ENCODE measurements around the gene ARL4A.

ARL4A gene

GRCh38 chr7:12640299-12641096 lies 46.9 kb upstream of the ARL4A start:
- H3K9me3 ChIP-seq (ENCODE audit: insufficient read depth, low read length), result no peaks in the 10 kb centered on the region
- no peaks in the 10 kb centered on the region for H3K36me3 ChIP-seq (replicated peaks; ENCODE audit: low read depth, low read length)
- no peaks in the 10 kb centered on the region for H4K20me1 ChIP-seq (ENCODE audit: insufficient read depth, low read length)
- H3K27ac ChIP-seq (ENCODE audit: low read length), result no peak overlapping the region
- no peaks in the 10 kb centered on the region for H3K79me2 ChIP-seq (ENCODE audit: low read length)
- no peak overlapping the region for H3K4me2 ChIP-seq (ENCODE audit: low read length)
- TF ChIP-seq, protein P1, sequence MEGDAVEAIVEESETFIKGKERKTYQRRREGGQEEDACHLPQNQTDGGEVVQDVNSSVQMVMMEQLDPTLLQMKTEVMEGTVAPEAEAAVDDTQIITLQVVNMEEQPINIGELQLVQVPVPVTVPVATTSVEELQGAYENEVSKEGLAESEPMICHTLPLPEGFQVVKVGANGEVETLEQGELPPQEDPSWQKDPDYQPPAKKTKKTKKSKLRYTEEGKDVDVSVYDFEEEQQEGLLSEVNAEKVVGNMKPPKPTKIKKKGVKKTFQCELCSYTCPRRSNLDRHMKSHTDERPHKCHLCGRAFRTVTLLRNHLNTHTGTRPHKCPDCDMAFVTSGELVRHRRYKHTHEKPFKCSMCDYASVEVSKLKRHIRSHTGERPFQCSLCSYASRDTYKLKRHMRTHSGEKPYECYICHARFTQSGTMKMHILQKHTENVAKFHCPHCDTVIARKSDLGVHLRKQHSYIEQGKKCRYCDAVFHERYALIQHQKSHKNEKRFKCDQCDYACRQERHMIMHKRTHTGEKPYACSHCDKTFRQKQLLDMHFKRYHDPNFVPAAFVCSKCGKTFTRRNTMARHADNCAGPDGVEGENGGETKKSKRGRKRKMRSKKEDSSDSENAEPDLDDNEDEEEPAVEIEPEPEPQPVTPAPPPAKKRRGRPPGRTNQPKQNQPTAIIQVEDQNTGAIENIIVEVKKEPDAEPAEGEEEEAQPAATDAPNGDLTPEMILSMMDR (IDR thresholded peaks at IDR 0.05; ENCODE audit: low read depth, low read length), result no peak
- no peak for TF ChIP-seq EZH2phosphoT487 (IDR thresholded peaks at IDR 0.05; ENCODE audit: low read depth)
- H2AFZ ChIP-seq (ENCODE audit: low read depth, low read length), result no peak overlapping the region
- H3K9ac ChIP-seq (ENCODE audit: low read length), result no peak overlapping the region
- H3K4me3 ChIP-seq (ENCODE audit: low read length), result no peak overlapping the region
- no peaks in the 10 kb centered on the region for H3K27me3 ChIP-seq (ENCODE audit: low read depth, low read length)
- peaks cover 30% of the 10 kb centered on the region for H3K4me1 ChIP-seq (ENCODE audit: low read length)

- Histone ChIP-seq H2AFZ (ENCODE audit: low read depth, low read length) (no peak overlapping the region), H3K36me3 (replicated peaks; ENCODE audit: low read depth, low read length) (no peaks in the 10 kb centered on the region), H3K9ac (ENCODE audit: low read length) (no peak overlapping the region), H3K79me2 (ENCODE audit: low read length) (no peaks in the 10 kb centered on the region), H3K4me2 (ENCODE audit: low read length) (no peak overlapping the region), H3K9me3 (ENCODE audit: insufficient read depth, low read length) (no peaks in the 10 kb centered on the region), H3K4me1 (ENCODE audit: low read length) (peaks cover 24% of the 10 kb centered on the region), H3K27me3 (ENCODE audit: low read depth, low read length) (no peaks in the 10 kb centered on the region), H4K20me1 (ENCODE audit: insufficient read depth, low read length) (no peaks in the 10 kb centered on the region), H3K27ac (ENCODE audit: low read length) (no peak overlapping the region), H3K4me3 (ENCODE audit: low read length) (no peak overlapping the region)
- TF ChIP-seq EZH2phosphoT487 (IDR thresholded peaks at IDR 0.05; ENCODE audit: low read depth), result no peak
- TF ChIP-seq, protein P1 (IDR thresholded peaks at IDR 0.05; ENCODE audit: low read depth, low read length), result no peak
These were observed 46.2 kb upstream of the ARL4A start for GRCh38 chr7:12641196-12641595.

DNA sequence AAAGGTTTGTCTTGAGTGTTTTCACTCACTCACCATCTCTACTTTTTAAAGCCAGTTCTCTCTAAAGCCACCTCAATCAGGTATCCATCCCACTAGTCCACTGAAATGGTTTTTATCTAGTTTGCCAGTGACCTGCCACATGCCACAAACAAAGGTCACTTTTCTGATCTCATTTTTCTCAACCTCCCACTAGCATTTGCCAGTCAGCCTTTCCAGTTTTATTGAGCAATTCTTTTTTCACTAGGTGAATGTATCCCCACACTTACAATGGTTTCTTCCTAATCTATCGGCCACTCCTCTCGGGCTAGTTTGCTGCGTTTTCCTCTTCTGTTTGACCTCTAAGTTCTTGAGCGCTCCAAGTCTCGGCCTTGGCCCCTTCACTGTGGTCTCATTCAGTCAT lies 44.9 kb upstream of the ARL4A start:
- Histone ChIP-seq H3K4me1 (ENCODE audit: low read length) (peaks cover 23% of the 10 kb centered on the region), H3K27ac (ENCODE audit: low read length) (no peak overlapping the region), H3K9ac (ENCODE audit: low read length) (no peak overlapping the region), H3K36me3 (replicated peaks; ENCODE audit: low read depth, low read length) (no peaks in the 10 kb centered on the region), H3K9me3 (ENCODE audit: insufficient read depth, low read length) (no peaks in the 10 kb centered on the region), H3K4me3 (ENCODE audit: low read length) (no peak overlapping the region), H3K27me3 (ENCODE audit: low read depth, low read length) (no peaks in the 10 kb centered on the region), H4K20me1 (ENCODE audit: insufficient read depth, low read length) (no peaks in the 10 kb centered on the region), H3K79me2 (ENCODE audit: low read length) (no peaks in the 10 kb centered on the region), H3K4me2 (ENCODE audit: low read length) (no peak overlapping the region), H2AFZ (ENCODE audit: low read depth, low read length) (no peak overlapping the region)
- no peak for TF ChIP-seq EZH2phosphoT487 (IDR thresholded peaks at IDR 0.05; ENCODE audit: low read depth)
- TF ChIP-seq, protein P1 (IDR thresholded peaks at IDR 0.05; ENCODE audit: low read depth, low read length), result no peak

- H3K4me2 ChIP-seq (ENCODE audit: low read length), result peak overlapping the region; percentile 58
- TF ChIP-seq EZH2phosphoT487 (IDR thresholded peaks at IDR 0.05; ENCODE audit: low read depth), result no peak
- TF ChIP-seq, protein P1 (IDR thresholded peaks at IDR 0.05; ENCODE audit: low read depth, low read length), result no peak
- H3K36me3 ChIP-seq (replicated peaks; ENCODE audit: low read depth, low read length), result no peaks in the 10 kb centered on the region
- no peaks in the 10 kb centered on the region for H4K20me1 ChIP-seq (ENCODE audit: insufficient read depth, low read length)
- no peaks in the 10 kb centered on the region for H3K9me3 ChIP-seq (ENCODE audit: insufficient read depth, low read length)
- H3K4me1 ChIP-seq (ENCODE audit: low read length), result peaks cover 23% of the 10 kb centered on the region
- H3K9ac ChIP-seq (ENCODE audit: low read length), result no peak overlapping the region
- H3K27me3 ChIP-seq (ENCODE audit: low read depth, low read length), result no peaks in the 10 kb centered on the region
- H2AFZ ChIP-seq (ENCODE audit: low read depth, low read length), result no peak overlapping the region
- H3K27ac ChIP-seq (ENCODE audit: low read length), result no peak overlapping the region
- H3K79me2 ChIP-seq (ENCODE audit: low read length), result no peaks in the 10 kb centered on the region
- H3K4me3 ChIP-seq (ENCODE audit: low read length), result no peak overlapping the region
These were observed 44.3 kb upstream of the ARL4A start for GRCh38 chr7:12643001-12643643.

Data from OCI-LY3 (cell line).